ENCODE measurements around the gene C3orf18. TPM values are rescaled to one million over a fixed set of nuclear protein-coding genes. Genes with fewer than 3 reads are reported as not detected.
A peak's percentile ranks its signal among the peaks of the same experiment; 100 is the strongest.

Gene C3orf18
- total RNA-seq, 1 donor from 2014 or later = 12.3 TPM

GRCh38 chr3:50580683-50581458 lies 13.3 kb upstream of the C3orf18 start:
- no peak for DNase-seq (ENCODE audit: low spot score)

GRCh38 chr3:50577348-50577747 lies 9.8 kb upstream of the C3orf18 start:
- DNase-seq (ENCODE audit: low spot score) = no peak

GRCh38 chr3:50575372-50575771 lies 7.8 kb upstream of the C3orf18 start:
- DNase-seq (ENCODE audit: low spot score) = no peak

- DNase-seq (ENCODE audit: low spot score) = no peak
Measured at GRCh38 chr3:50574444-50574831, 6.9 kb upstream of the C3orf18 start.

- no peak for DNase-seq (ENCODE audit: low spot score)
Measured at GRCh38 chr3:50573566-50574443, 6.3 kb upstream of the C3orf18 start.

GRCh38 chr3:50572801-50573371 lies 5.3 kb upstream of the C3orf18 start:
- no peak for DNase-seq (ENCODE audit: low spot score)

- peak; percentile 76 for DNase-seq (ENCODE audit: low spot score)
Measured at GRCh38 chr3:50572158-50572557, 4.6 kb upstream of the C3orf18 start.

GRCh38 chr3:50571486-50571885 lies 3.9 kb upstream of the C3orf18 start:
- DNase-seq (ENCODE audit: low spot score) = no peak

- no peak for DNase-seq (ENCODE audit: low spot score)
Measured at GRCh38 chr3:50570508-50571279, 3.1 kb upstream of the C3orf18 start.

GRCh38 chr3:50568947-50569749 lies 1.6 kb upstream of the C3orf18 start, which contains the start of gene HEMK1:
HEMK1 (plus strand) TSS chr3:50569522; CDS start chr3:50571105, 1,583 bp downstream.
- peak; percentile 98 for DNase-seq (ENCODE audit: low spot score)

GRCh38 chr3:50567011-50567385 lies 549 bp downstream of the C3orf18 start:
- no peak for DNase-seq (ENCODE audit: low spot score)

- no peak for DNase-seq (ENCODE audit: low spot score)
Measured at GRCh38 chr3:50564321-50564720, 3.2 kb downstream of the C3orf18 start.

- DNase-seq (ENCODE audit: low spot score) = no peak
Measured at GRCh38 chr3:50563867-50564266, 3.7 kb downstream of the C3orf18 start.

- no peak for DNase-seq (ENCODE audit: low spot score)
Measured at GRCh38 chr3:50562861-50563260, 4.7 kb downstream of the C3orf18 start.

GRCh38 chr3:50559702-50560101 lies 7.8 kb downstream of the C3orf18 start:
- DNase-seq (ENCODE audit: low spot score) = no peak

- no peak for DNase-seq (ENCODE audit: low spot score)
Measured at GRCh38 chr3:50557915-50558314, 9.6 kb downstream of the C3orf18 start.

- no peak for DNase-seq (ENCODE audit: low spot score)
Measured at GRCh38 chr3:50557106-50557505, 10.4 kb downstream of the C3orf18 start.

GRCh38 chr3:50554553-50554952 lies 13.0 kb downstream of the C3orf18 start:
- DNase-seq (ENCODE audit: low spot score) = no peak

GRCh38 chr3:50552598-50552997 lies 14.9 kb downstream of the C3orf18 start:
- no peak for DNase-seq (ENCODE audit: low spot score)

GRCh38 chr3:50551681-50552435 lies 15.7 kb downstream of the C3orf18 start:
- no peak for DNase-seq (ENCODE audit: low spot score)

Data from mucosa of gallbladder (tissue), 1 donor.